GM21529 (cell line): ENCODE data around the gene INPP5D.
"Not testable (repeated sequence)": the region's sequence is repeated elsewhere in the genome, so short reads cannot be mapped to it uniquely, and the experiment has no call there.

Experiments used
- ATAC-seq: cut with Tn5 transposase; IDR thresholded peaks from one replicate; pipeline ENCODE4 v1.9.1; 2021; ENCODE audit not compliant: unreplicated experiment

INPP5D gene

DNA sequence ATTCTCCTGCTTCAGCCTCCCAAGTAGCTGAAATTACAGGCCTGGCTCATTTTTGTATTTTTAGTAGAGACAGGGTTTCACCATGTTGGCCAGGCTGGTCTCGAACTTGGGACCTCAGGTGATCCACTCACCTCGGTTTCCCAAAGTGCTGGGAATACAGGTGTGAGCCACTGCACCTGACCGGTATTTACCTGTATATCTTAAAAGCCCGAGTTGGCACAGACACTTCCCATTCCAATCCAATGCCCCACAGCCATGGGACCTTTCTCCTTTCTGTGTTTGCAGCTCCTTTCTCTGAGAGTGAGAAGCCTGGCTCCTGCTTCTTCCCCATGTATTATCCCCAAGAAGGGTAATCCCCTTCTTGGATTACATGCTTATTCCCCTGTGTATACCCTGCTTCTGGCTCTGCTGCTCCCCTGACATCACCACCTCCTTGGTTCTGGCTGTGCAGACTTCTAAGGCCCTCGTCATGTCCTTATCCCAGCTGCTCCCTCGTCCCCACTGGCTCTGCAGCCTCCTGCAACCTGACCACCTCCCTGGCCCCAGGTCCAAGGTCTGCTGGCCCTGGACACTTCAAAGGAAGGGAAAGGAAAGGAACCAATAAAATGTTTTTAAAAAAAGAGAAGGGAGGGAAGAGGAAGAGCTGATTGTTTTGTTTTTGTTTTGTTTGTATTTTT, 52.8 kb downstream of the INPP5D start:
- ATAC-seq, result no peak

DNA sequence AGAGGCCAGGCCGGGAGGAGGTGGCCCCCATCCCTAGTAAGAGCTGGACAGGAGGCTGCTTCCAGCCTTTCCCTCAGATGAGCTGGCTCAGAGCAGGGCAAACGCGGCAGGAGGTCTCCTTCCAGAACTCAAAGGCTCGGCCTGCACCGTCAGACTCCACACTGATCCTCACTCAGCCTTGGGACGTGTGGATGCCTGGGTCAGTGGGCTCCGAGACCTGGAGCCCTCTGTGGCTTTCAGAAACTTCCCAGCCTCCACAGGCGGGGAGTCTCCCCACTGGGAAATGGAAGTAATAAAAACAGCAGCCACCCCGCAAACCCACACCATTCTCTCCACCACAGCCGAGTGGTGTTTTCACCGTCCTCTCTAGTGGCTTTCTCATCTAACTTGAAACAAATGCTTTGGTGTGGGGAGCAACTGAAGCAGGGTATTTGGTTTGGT, 54.3 kb downstream of the INPP5D start:
- no peak for ATAC-seq

DNA sequence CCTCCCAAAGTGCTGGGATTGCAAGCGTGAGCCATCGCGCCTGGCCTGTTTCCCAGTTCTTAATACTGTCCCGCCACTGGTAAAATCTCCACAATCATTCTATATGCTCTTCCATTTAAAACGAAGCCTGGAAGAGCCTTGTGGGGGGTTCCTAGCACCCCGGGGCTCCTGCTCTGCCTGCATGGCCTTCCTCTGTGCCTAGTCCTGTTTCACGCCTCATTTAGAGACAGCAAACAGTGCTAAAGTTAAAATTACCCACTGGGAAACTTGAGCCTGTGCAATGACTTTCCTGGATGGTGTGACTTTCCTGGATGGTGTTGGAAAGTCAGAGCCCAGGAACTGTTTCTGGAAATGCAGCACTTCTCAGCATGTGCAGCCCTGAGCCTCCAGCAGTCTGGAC, 55.0 kb downstream of the INPP5D start:
- no peak for ATAC-seq

DNA sequence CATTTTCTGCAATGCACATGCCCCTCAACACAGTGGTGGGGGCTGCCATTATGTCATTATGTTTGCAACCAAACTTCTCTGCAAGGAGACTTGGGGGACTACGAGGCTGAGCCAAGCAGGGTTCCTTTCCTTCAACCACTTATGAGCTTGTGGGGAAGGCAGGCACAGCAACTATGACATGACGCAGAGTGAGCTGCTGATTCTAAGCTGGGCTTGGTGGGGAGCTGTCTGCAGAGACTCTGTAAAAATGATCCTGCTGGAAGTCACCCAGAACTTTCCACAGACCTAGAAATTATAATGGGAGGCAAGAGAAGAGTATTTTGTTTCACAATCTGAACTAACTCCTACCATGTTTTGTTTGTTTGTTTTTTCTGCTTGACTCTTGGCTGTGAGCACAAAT, 55.6 kb downstream of the INPP5D start:
- ATAC-seq, result no peak

DNA sequence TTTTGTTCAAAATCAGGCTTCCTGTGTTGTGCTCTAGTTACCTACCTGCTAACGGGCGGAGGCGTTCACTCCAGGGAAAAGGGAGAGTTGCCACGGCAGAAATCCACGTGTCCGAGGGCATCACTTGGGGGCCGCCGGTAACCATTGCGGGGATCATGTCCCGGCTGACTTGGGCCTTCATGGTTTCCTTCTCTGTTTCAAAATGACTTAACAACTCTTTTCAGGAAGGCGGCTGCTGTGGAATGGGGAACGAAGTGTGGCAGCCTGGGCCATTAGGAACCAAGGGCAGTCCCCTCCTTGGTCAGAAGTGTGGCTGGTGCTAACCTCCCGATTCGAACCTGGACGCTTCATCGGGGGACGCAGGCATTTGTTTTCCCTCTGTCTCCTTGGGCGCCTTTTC, 56.8 kb downstream of the INPP5D start:
- ATAC-seq, result no peak

DNA sequence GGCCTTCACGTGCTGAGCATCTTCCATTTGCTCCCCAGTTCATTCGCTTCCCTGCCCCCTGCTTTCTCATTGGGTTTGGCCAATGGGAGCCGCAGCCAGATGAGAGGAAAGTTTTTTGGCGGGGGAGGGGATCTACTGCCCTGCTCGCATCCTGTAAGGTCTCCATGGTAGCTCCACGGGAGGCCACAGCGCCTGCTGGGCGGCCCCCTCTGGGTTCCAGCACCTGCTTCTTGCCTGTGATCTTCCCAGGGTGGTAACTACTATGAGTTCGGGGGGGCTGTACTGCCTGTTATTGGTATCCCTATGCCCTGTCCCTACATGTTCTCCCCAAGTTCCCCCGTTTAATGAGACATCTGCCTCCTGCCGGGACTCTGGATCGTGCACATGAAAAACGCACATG, 57.2 kb downstream of the INPP5D start:
- no peak for ATAC-seq

DNA sequence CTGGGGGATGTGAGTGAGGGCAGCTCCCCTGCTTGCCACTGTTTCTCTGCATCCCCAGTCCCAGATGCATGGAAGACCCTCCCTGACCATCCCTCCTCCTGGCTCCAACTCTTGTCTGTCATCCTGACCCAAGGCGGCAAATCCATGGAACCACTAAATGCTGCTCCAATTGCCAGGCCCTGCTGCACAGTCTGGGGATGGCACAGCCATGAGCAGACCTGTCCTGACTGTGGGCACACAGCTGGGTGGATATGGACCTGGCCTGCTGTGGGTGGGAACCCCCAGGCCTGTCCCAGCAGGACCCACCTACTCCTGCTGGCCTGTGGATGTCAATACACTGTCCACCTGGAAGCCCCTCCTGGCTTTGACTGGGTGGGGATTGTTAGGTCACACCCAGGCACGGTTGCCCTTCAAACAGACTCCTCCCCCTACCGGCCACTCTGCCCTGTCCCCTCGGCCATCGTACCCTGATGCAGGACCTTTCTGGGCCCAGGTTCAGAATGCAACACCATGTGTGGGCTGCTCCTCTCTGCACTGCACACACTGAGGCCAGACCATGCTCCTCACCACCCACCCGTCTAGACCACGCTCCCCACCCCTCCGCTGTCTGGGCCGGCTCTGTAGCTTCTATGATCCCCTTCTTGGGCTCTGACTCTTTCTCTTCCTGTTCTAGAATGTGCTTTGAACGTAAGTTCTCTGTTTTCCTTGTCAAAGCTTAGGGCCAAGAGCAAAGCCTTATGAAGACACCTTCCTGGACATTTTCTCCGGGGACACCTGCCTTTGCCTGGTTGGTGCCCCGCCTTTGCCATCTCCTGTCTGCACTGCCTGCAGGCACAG, 57.9 kb downstream of the INPP5D start:
- no peak for ATAC-seq

DNA sequence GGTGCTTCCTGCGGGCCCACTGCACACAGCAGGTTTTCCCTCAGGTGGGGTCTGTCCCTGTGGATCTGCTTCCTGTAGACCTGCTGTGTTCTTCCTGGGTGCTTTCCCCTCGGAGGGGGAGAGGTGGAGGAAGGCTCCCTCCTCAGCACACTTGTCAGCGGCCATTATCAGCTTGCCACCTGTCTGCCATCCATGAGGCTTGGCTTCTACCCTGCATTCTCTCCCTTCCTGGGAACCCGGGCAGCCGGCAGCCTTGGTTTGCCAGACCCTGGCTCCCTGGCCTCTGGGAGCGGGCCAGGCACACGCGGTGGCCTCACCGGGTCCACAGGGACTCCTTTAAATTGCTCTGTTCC, 58.5 kb downstream of the INPP5D start:
- ATAC-seq, result no peak

DNA sequence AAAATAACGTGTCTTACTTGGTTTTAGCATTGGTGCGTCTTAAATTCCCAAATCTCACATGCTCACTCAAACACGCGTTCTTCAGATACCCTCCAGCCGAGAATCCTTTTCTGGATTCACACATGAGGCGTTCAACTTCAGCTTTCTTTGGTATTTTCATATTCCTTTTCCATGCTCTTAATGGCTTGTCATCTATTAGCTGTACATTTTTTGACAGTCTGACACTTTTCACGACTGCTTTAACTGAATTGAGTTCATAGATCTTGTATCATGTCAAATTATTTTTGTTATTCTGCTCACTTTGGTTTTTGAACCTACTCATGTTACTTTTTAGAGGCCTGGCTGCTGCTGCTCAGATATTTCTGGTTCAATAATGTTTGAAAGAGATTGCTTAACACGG, 59.0 kb downstream of the INPP5D start:
- ATAC-seq, result no peak

DNA sequence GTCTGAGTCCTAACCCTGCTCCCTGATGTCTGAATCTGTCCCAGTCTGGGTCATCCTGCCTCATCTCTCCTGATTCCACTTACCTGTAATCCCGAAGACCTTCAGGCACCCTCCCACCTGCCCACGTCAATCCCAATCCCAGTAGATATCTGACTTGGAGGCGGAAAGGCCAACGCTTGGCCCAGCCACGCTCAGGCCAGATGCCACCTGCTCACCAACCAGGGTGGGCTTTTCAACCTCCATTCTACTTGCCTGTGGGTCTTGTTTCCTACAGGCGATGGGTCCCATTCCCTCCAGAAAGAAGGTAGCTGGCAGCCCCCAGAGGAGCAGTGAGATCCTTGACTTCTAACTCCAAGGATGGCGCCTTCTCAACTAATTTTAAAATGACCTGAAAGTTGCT, 59.7 kb downstream of the INPP5D start:
- no peak for ATAC-seq

DNA sequence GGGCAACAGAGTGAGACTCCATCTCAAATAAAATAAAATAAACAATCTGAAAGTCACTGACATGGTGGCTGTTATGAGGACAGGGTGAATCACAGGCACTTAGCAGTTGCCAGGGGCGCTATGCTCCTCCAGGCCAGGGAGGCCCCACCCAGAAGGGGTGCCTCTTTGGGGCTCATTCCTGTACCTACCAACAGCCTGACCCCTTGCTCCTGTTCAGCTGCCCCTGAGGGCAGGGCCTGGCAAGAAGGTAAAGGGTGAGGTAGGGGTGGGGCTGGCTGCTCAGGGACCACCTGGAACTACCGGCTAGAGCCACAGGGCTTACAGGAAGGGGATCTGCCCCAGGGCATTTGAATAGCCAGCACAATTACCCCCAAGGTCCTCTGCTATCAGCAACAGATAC, 60.3 kb downstream of the INPP5D start:
- ATAC-seq, result no peak

DNA sequence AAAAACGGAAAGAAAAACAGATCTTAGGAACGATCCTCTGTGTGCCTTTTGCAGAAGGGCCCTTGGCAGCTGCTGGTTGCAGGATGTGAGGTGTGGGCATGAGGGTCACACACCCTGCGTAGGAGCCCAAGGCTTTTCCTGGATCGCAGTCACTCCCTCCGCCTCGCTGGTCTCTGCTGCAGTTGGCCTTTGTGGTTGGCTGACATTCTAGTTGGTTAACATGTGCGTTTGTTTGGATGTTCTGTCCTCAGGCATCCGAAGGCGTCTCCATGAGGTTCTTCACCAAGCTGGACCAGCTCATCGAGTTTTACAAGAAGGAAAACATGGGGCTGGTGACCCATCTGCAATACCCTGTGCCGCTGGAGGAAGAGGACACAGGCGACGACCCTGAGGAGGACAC, 61.7 kb downstream of the INPP5D start:
- no peak for ATAC-seq

DNA sequence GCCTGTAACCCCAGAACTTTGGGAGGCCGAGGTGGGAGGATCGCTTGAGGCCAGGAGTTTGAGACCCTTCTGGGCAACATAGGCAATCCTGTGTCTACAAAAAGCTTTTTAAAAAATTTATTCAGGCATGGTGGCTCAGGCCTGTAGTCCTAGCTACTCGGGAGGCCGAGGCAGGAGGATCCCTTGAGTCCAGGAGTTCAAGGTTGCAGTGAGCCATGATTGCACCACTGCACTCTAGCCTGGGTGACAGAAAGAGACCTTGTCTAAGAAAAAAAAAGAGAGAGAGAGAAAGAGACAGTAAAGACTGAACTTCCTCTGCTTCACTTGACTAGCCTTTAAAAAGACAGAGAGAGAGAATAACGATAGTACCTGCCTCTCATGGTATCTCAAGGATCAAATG, 62.4 kb downstream of the INPP5D start:
- ATAC-seq, result no peak

DNA sequence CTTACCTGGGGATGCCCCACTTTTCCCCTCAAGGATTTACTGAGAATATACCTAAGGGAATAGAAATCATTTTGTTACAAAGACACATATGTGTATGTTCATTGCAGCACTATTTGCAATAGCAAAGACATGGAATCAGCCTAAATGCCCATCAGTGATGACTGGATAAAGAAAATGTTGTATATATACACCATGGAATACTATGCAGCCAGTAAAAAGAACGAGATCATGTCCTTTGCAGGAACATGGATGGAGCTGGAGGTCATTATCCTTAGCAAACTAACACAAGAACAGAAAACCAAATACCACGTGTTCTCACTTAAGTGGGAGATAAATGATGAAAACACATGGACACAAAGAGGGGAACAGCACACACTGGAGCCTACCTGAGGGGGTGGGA, 63.4 kb downstream of the INPP5D start:
- ATAC-seq, result not testable (repeated sequence)

DNA sequence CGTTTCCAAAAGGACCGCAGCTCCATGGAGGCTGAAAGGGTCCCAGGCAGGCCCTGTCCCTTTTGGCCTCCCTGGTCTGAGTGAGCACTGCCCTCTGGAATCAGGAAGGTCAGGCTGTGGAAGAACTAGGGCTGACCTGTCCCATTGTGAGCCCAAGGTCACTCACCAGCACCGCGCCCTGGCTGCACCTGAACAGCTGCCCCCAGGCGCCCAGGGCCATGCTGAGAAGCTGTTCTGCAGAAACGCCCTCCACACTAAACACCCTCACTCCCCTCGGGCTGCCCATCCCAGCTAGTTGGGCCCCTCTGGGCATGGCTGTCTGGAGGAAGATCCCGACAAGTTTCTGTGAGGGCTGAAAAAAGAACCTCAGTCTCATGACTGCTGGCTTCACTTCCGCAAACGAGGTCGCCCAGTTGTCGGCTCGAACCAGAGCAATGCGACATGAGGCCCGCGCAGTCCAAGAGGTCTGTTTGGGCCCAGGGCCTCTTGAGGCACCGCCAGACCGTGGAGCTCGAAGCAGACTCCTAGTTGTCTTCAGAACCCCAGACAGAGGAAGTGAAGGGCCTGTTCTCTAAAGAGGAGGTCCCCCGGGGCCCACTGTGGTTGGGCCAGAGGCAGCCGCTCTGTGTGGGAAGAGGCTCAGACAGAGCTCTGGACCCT, 64.4 kb downstream of the INPP5D start:
- peak; percentile 88 for ATAC-seq

DNA sequence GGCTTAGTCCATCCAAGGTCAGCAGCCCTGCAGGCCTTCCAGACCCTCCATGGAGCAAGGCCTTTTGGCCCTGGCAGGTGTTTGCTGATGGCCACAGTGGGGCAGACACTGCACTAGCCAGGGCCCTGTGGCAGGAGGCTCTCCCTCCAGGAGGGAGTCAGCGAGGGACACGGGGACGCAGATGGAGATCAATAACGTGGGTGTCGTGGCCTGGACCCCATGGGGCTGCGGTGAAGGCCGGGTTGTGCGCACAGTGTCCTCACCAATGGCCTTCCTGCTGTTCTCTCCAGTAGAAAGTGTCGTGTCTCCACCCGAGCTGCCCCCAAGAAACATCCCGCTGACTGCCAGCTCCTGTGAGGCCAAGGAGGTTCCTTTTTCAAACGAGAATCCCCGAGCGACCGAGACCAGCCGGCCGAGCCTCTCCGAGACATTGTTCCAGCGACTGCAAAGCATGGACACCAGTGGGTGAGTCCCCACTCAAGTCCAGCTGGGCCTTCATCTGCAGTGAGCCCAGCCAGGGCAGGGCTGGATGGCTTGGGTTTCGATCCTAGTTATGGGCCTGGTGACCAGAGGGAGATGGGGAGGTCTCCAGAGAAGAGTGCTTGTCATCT, 65.4 kb downstream of the INPP5D start:
- no peak for ATAC-seq

DNA sequence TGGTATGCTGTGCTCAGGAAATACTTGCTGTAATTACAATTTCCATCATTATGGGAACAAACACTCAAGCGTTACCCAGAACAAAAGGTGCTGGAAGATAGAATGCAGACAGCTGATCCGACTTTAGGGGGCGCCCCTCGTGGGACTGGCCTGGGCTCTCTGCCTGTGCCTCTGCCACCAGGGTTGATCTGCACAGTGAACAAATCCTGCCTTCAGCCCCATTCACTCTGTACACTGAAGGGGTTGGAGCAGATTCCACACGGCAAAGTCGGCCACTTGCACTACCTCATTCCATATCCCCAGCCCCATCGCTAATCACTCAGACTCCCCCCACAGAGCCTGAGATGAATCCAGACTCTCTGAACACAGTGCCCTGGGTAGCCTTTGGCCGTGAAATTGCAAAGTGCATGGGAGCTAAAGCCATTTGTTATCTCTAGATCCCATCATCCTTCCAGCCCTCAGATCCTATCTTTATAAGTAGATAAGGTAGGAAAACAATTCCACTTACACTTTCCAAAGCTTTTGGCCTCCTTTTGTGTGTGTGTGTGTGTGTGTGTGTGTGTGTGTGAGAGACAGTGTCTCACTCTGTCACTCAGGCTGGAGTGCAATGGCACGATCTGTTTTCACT, 69.3 kb downstream of the INPP5D start:
- no peak for ATAC-seq

DNA sequence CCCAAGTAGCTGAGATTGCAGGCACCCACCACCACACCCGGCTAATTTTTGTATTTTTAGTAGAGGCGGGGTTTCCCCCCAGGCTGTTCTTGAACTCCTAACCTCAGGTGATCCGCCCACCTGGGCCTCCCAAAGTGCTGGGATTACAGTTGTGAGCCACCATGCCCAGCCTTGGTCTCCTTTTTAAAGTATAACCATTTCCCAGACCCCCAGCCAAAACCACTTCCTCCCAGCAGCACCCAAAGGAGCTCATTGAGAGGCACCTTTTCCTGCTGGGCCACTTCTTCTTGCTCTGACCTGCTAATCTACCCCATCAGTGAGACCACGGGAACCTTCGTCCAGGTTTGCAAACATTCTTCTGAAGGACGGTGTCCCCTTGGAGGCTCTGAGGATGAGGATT, 69.9 kb downstream of the INPP5D start:
- ATAC-seq, result no peak

DNA sequence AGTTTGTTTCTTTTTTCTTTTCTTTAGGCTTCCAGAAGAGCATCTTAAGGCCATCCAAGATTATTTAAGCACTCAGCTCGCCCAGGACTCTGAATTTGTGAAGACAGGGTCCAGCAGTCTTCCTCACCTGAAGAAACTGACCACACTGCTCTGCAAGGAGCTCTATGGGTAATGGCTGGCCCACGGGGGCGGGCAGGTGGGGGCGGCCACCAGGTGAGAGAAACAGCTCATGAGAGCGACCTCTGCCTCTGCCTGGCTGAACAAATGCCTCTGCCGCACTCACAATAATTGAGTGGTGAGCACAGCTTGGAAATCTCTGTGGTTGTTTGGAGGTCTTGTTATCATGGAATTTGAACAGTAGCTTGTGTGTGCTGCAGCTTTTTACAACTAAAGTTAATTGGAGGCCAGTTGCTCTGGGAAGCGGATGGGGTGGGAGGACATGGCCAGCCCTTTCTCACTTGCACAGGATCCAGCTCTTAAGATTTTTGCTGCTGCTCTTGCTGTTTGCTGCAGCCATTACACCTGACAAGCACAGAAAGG, 70.4 kb downstream of the INPP5D start:
- no peak for ATAC-seq

DNA sequence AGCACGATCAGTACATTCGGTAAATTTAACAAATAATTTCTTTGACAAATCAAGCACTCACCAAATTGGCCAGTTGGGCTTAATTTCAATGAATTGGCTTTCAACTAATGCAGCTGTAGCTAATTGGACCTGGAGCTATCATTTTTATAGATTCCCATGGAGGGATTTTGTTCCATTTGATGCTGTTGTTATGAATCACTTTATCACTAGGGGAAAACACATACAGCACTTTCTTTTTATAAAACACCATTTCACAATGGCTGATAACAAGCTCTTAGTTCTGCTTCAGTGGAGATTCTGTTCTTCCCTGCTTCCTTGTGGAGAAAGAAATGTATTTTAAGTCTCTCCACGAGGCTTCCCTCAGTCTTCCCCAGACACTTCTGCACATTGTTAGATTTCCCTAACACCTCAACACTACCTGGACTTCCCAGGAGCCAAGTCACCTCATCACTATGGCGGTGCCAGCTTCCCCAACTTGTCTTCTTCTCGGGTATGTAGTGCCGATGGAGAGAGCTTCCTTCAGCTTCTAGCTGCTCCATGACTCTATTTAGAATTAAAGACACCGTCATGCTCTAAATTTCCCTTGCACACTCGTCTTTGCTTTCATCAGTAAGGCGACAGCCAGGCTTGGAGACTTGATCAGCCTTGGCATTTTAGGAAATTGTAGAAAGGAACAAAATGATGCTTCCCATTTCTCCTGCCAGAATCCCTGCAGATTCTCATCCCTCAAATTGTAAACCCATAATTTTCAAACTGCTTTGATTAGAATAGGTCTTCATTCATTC, 72.0 kb downstream of the INPP5D start:
- ATAC-seq, result no peak
